IPS-20b (cell line): ENCODE data around the gene RET.

Source experiments
- H3K27ac ChIP-seq: one replicate; pipeline ENCODE4 v1.5.1; 2013; ENCODE audit warnings: low read length
- H3K27me3 ChIP-seq: 2 replicates; pipeline ENCODE4 v1.6.1; 2013; ENCODE audit warnings: mild to moderate bottlenecking, low read length, inconsistent platforms; ENCODE audit not compliant: insufficient read depth
- H3K36me3 ChIP-seq: 2 replicates; pipeline ENCODE4 v1.6.1; 2013; ENCODE audit warnings: low read depth, mild to moderate bottlenecking, inconsistent platforms, low read length, moderate library complexity; ENCODE audit not compliant: insufficient read depth
- H3K4me1 ChIP-seq: 2 replicates; pipeline ENCODE4 v1.6.1; 2013; ENCODE audit warnings: mild to moderate bottlenecking, control low read depth, inconsistent platforms, low read length, moderate library complexity; ENCODE audit not compliant: insufficient read depth
- H3K4me3 ChIP-seq: 2 replicates; pipeline ENCODE4 v1.5.1; 2013; ENCODE audit warnings: mild to moderate bottlenecking, low read length, inconsistent platforms
- H3K9ac ChIP-seq: 2 replicates; pipeline ENCODE4 v1.6.1; 2013; ENCODE audit warnings: low read depth, mild to moderate bottlenecking, inconsistent platforms, low read length, moderate library complexity
- H3K9me3 ChIP-seq: 2 replicates; pipeline ENCODE4 v1.6.1; 2013; ENCODE audit warnings: mild to moderate bottlenecking, low read depth, low read length, inconsistent platforms; ENCODE audit not compliant: insufficient read depth

RET gene

GRCh38 chr10:43074827-43075611 lies 1.9 kb upstream of the RET start:
- H3K9me3 ChIP-seq, result no peaks in the 10 kb centered on the region
- H3K27ac ChIP-seq, result no peak overlapping the region
- no peaks in the 10 kb centered on the region for H3K36me3 ChIP-seq
- peaks cover 47% of the 10 kb centered on the region for H3K27me3 ChIP-seq
- no peak overlapping the region for H3K9ac ChIP-seq
- H3K4me1 ChIP-seq, result no peaks in the 10 kb centered on the region
- H3K4me3 ChIP-seq, result no peak overlapping the region

GRCh38 chr10:43075612-43076003 lies 1.3 kb upstream of the RET start:
- Histone ChIP-seq H3K9ac (no peak overlapping the region), H3K27ac (no peak overlapping the region), H3K4me3 (no peak overlapping the region), H3K4me1 (no peaks in the 10 kb centered on the region), H3K27me3 (peaks cover 47% of the 10 kb centered on the region), H3K36me3 (no peaks in the 10 kb centered on the region), H3K9me3 (no peaks in the 10 kb centered on the region)

- no peak overlapping the region for H3K9ac ChIP-seq
- H3K27me3 ChIP-seq, result peaks cover 47% of the 10 kb centered on the region
- H3K4me3 ChIP-seq, result peak overlapping the region; percentile 65; the same call in 1 of the 2 replicates
- H3K9me3 ChIP-seq, result no peaks in the 10 kb centered on the region
- no peaks in the 10 kb centered on the region for H3K36me3 ChIP-seq
- H3K4me1 ChIP-seq, result no peaks in the 10 kb centered on the region
- no peak overlapping the region for H3K27ac ChIP-seq
Measured at GRCh38 chr10:43076311-43076875, 476 bp upstream of the RET start.

- no peaks in the 10 kb centered on the region for H3K36me3 ChIP-seq
- no peaks in the 10 kb centered on the region for H3K9me3 ChIP-seq
- no peak overlapping the region for H3K27ac ChIP-seq
- H3K4me3 ChIP-seq, result peak overlapping the region; percentile 69
- peaks cover 47% of the 10 kb centered on the region for H3K27me3 ChIP-seq
- H3K9ac ChIP-seq, result 0 out of 2 replicates have a peak overlapping the region, but pooled peaks have one; percentile 34
- no peaks in the 10 kb centered on the region for H3K4me1 ChIP-seq
Measured at GRCh38 chr10:43077421-43078171, 727 bp downstream of the RET start.

GRCh38 chr10:43078175-43078985 lies 1.5 kb downstream of the RET start:
- Histone ChIP-seq H3K27ac (no peak overlapping the region), H3K4me1 (no peaks in the 10 kb centered on the region), H3K36me3 (no peaks in the 10 kb centered on the region), H3K4me3 (peak overlapping the region; percentile 69; the same call in 1 of the 2 replicates), H3K9ac (0 out of 2 replicates have a peak overlapping the region, but pooled peaks have one; percentile 34), H3K27me3 (peaks cover 47% of the 10 kb centered on the region), H3K9me3 (no peaks in the 10 kb centered on the region)

GRCh38 chr10:43078986-43079273 lies 2.1 kb downstream of the RET start:
- Histone ChIP-seq H3K27ac (no peak overlapping the region), H3K4me3 (no peak overlapping the region), H3K9ac (no peak overlapping the region), H3K4me1 (no peaks in the 10 kb centered on the region), H3K9me3 (no peaks in the 10 kb centered on the region), H3K27me3 (peaks cover 47% of the 10 kb centered on the region), H3K36me3 (no peaks in the 10 kb centered on the region)

GRCh38 chr10:43079856-43080255 lies 3.0 kb downstream of the RET start:
- Histone ChIP-seq H3K9me3 (no peaks in the 10 kb centered on the region), H3K36me3 (no peaks in the 10 kb centered on the region), H3K4me3 (no peak overlapping the region), H3K27me3 (peaks cover 45% of the 10 kb centered on the region), H3K9ac (no peak overlapping the region), H3K27ac (no peak overlapping the region), H3K4me1 (no peaks in the 10 kb centered on the region)

- Histone ChIP-seq H3K27ac (no peak overlapping the region), H3K9me3 (no peaks in the 10 kb centered on the region), H3K9ac (no peak overlapping the region), H3K4me3 (no peak overlapping the region), H3K4me1 (no peaks in the 10 kb centered on the region), H3K36me3 (no peaks in the 10 kb centered on the region), H3K27me3 (peaks cover 27% of the 10 kb centered on the region)
Measured at GRCh38 chr10:43082087-43082486, 5.2 kb downstream of the RET start.

GRCh38 chr10:43082746-43083145 lies 5.9 kb downstream of the RET start:
- Histone ChIP-seq H3K27ac (no peak overlapping the region), H3K36me3 (no peaks in the 10 kb centered on the region), H3K4me1 (no peaks in the 10 kb centered on the region), H3K9ac (no peak overlapping the region), H3K9me3 (no peaks in the 10 kb centered on the region), H3K4me3 (no peak overlapping the region), H3K27me3 (peaks cover 21% of the 10 kb centered on the region)

- Histone ChIP-seq H3K9me3 (no peaks in the 10 kb centered on the region), H3K36me3 (no peaks in the 10 kb centered on the region), H3K4me3 (no peak overlapping the region), H3K27ac (no peak overlapping the region), H3K4me1 (no peaks in the 10 kb centered on the region), H3K27me3 (peaks cover 11% of the 10 kb centered on the region), H3K9ac (no peak overlapping the region)
Measured at GRCh38 chr10:43083764-43084163, 6.9 kb downstream of the RET start.

GRCh38 chr10:43084812-43085211 lies 7.9 kb downstream of the RET start:
- no peak overlapping the region for H3K4me3 ChIP-seq
- H3K9me3 ChIP-seq, result no peaks in the 10 kb centered on the region
- no peaks in the 10 kb centered on the region for H3K36me3 ChIP-seq
- 0 out of 2 replicates have a peak, but pooled peaks cover under 1% of the 10 kb centered on the region for H3K27me3 ChIP-seq
- H3K9ac ChIP-seq, result no peak overlapping the region
- H3K27ac ChIP-seq, result no peak overlapping the region
- no peaks in the 10 kb centered on the region for H3K4me1 ChIP-seq
